Effector CD8-positive, alpha-beta T cell (primary cell): ENCODE measurements around the gene LYPD6.
"Not testable (repeated sequence)": the region's sequence is repeated elsewhere in the genome, so short reads cannot be mapped to it uniquely, and the experiment has no call there.

Source experiments
- DNase-seq: peaks from one replicate; lab custom pipeline; 2025; lab: John Stamatoyannopoulos, UW
- total RNA-seq, 4 experiments: gene quantifications; one replicate each; lab custom pipeline; 2026; lab: John Stamatoyannopoulos, UW

The LYPD6 gene, protein sequence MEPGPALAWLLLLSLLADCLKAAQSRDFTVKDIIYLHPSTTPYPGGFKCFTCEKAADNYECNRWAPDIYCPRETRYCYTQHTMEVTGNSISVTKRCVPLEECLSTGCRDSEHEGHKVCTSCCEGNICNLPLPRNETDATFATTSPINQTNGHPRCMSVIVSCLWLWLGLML
- total RNA-seq = 0 to 0.18 (median 0.09) reads per million in 4 experiments

DNA sequence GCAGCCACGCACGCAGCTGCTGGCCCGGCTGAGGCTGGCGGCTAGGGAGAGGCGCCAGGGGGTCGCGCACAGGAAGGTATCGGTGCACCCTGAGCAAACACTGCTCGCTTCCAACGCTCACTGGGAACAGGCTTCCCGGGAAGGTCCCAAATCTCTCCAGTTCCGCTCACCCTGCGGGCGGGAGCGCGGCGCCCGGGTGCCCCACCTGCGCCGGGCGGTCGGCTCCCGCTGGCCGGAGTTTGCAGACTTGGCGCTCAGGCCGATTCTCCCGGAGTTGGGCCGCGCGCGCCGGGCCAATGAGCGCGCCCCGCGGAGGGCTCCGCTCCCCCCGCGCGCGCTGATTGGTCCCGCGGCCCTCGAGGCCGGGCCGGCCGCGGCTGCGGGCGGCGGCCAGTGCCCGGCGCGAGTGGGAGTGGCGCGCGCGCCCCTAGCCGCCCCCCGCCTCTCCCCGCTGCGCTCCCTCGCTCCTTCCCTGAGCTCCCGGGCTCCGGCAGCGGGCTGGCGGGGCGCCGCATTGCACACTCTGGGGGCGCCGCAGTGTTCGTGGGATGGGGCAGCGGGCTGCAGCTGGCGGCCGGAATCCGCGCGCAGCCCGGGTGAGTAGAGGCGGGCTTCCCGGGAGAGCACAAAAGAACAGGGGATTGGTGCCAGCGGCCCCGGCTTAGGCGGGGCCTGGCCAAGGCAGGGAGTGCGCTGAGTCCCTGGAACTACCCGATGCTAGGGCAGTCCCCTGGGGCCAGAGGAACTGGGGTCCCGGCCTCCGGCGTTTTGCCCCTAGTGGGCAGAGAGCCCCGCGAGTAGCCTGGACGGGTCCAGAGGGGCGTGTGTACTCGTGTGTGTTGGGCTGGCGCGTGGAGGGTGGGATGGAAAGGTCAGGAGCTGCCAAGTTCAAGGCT, at the start of gene LYPD6:
LYPD6 (plus strand) TSS at position 461 of the 896 bp plus-strand sequence. CDS start 107,122 bp downstream, outside the sequence.
- no peak for DNase-seq

- DNase-seq = no peak
Observed at GRCh38 chr2:149281441-149281840, 48.9 kb upstream of the LYPD6 start.

DNA sequence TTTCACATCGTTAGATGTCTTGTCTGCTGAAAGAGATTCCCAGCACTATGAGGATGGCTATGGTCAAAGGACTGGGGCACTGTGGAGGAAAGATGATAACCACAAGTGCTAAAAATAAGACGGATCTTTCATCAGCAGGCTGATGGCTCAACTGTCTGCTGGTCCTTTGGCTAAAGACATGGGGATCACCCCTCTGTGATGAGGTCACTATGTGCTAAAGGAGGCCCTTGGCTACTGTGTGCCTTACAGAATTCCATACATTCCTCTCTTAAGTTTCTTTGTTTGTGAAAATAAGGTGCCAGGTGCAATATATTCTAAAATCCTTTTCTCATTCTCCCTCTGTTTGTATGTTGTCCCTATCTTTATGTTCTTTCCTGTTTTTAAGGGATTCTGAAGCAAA, 39.7 kb upstream of the LYPD6 start:
- no peak for DNase-seq

GRCh38 chr2:149291881-149292280, 38.5 kb upstream of the LYPD6 start:
- no peak for DNase-seq

- DNase-seq = no peak
Observed at GRCh38 chr2:149296031-149296430, 34.4 kb upstream of the LYPD6 start.

DNA sequence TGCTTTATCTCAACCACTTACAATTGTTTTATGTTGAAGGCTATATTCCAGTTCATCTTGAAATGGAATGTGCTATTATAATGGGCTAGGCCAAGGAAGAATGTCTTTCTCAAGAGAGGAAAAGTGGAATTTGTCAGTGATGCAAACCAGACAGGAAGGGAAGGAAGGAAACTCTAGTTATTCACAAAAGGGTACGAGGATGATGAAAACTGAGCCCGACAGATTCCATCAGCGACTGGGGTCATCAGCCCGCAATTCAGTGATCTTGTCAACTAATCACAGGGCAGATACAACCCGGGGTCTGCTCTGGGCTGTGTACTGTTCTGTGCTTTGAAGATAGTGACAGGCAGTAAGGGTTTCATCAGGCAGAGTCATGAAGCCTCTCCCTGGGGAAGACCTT, 23.4 kb upstream of the LYPD6 start:
- DNase-seq = no peak

- no peak for DNase-seq
Observed at GRCh38 chr2:149310349-149310748, 20.0 kb upstream of the LYPD6 start.

- no peak for DNase-seq
Observed at GRCh38 chr2:149312039-149312438, 18.3 kb upstream of the LYPD6 start.

- no peak for DNase-seq
Observed at GRCh38 chr2:149313512-149313972, 16.8 kb upstream of the LYPD6 start.

DNA sequence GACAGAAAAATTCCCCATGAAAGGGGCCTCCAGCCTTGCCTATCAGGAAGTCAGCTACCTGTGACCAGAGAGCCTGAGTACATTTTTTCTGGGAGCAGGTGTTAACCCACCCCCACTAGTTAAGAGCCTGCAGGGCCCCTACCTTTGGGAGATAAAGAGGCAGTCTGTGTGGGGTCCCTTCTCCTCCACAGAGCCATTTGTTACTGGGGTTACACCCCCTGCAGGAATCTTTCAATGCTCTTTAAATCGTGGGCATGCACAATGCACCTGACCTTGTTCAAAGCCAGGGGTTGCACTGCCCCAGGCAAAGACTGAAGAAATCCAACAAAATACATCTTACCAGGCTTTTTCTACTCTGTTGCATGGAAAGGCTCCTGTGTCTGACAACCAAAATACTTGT, 15.7 kb upstream of the LYPD6 start:
- no peak for DNase-seq

- no peak for DNase-seq
Observed at GRCh38 chr2:149315461-149315860, 14.9 kb upstream of the LYPD6 start.

DNA sequence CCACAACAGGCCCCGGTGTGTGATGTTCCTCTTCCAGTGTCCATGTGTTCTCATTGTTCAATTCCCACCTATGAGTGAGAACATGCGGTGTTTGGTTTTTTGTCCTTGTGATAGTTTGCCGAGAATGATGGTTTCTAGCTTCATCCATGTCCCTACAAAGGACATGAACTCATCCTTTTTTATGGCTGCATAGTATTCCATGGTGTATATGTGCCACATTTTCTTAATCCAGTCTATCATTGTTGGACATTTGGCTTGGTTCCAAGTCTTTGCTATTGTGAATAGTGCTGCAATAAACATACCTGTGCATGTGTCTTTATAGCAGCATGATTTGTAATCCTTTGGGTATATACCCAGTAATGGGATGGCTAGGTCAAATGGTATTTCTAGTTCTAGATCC, 11.8 kb upstream of the LYPD6 start:
- DNase-seq = not testable (repeated sequence)

- DNase-seq = no peak
Observed at GRCh38 chr2:149320362-149320761, 10.0 kb upstream of the LYPD6 start.

DNA sequence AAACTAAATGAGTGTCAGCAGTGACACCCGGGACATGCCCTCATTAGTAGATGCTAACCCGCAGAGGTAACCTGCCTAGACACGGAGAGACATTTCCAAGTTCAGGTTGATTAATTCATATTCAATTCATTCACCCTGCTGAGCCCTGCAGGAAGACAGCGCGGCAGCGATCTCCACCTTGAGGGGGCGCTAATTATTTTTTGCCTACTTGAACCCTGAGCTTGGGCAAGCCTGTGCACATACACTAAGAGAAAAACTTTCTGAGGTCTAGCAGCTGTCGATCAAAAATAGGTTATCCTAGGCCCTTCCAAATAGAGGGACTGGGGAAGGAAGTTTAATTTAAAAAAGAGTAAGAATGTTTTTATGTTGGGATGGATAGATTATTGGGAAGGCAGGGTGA, 1.3 kb upstream of the LYPD6 start:
- DNase-seq = no peak

DNA sequence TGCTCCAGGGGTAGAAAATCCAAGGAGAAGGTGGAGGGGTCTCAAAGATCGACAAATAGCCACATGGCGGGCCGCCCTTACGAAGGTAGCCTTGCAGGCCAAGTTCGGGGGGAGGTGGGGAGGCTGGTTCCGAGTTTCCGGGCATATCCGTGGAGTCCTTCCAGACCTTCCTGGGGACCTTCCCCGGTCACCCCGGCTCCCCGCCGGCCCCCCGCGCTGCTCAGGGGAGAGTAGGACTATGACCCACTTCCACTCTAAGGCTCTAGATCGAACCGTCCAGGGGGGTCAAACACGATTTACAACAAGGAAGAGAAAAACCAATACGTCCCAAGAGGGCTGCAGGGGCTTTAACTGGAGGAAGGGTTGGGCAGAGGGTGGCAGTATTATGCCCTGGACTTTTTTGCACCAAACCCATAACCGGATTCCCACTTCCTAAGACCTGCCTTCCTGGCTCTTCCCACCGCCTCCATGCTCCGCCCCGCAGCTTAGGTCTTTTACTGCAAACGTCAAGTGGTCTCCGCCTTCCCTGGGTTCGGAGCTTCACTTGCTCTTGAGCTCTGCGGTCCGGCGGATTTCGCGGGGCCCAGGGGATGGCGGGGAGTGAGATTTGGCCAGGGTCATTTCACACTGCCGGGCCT, 779 bp upstream of the LYPD6 start:
- no peak for DNase-seq

DNA sequence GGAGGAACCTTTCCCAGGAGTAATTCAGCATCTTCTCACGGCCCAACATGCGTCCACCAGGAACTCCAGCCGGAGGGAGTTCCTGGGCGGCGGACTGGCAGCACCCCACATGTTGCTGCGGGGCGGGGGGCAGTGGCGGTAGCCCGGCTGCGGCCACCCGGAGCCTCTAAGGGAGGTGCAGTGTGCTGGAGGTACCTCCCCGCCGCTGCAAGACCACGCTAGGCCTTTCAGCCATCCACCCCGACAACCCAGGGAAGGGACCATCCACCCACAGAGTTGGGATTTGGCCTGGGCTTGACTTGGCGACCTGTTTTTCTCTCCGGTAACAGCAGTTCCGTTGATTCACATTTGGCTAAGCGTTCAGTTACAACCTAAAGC, 625 bp downstream of the LYPD6 start:
- no peak for DNase-seq

DNA sequence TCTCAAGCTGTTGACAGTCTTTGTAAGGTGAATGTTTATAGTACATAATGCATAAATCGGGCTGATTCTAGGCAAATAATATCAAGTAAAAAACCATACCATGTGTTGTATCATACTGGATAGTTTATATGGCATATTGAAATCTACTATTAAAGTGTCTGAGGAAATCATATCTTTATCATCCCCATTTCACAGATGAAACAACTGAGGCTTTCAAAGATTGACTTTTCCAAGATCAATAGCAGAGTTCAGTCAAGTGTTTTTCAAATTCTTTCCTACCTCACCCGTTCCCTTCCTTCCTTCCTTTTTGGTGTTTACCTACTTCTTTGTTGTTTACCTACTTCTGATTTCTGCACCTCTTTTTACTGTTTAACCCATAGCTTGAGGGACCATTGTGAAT, 2.0 kb downstream of the LYPD6 start:
- DNase-seq = no peak

DNA sequence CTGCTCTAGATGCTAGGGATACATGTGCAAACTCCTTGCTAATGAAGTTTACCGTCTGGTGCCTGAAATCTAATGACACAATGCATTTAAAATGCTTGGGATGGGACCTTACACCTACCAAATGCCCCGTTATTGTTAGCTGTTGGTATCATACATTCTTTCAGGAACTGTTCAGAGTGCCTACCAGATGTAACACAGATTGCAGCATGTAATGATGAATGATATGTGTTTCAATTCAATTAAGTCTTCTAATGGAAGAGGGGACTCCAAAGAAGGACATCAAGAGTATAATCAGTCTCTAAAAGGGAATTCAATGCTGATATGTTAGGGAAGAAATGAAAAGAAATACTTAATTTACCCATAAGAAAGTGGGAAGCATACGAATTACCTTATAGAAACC, 3.2 kb downstream of the LYPD6 start:
- no peak for DNase-seq

DNA sequence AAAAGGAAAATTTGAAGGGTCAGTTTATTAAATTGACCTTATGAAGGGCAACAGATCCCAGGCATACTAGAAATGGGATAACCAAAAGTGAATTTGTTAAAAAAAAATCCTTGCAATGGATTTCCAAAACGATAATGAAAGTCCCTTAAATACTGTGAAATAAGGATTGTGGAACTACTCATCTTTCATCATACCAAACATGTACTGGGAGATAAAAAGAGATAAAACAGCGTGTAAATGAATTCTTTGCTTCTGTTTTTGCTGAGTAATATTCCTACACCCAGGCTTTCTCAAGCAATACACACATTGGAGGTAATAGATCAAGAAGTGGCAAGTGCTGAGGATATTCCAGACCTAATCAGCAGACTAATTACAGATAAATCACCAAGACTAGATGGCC, 3.8 kb downstream of the LYPD6 start:
- DNase-seq = no peak

DNA sequence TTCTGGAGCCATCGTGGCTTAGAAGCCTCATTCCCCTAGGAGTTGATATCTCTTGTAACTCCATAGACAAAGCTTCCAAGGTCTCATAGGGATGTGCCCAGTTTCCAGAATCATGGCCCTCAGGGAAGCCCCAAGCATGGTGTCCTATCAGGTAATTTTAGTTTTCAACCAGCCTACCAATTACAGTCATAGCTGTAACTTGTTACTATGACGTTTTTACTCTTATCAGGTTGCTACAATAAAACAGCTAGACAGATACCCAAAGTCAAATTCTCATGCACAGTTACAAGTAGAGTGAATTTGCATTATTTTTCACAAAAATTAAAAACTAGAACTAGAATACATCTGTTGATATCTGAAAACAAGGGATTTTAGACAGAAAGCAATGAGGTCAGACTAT, 8.9 kb downstream of the LYPD6 start:
- DNase-seq = no peak

- no peak for DNase-seq
Observed at GRCh38 chr2:149342509-149342908, 12.1 kb downstream of the LYPD6 start.

DNA sequence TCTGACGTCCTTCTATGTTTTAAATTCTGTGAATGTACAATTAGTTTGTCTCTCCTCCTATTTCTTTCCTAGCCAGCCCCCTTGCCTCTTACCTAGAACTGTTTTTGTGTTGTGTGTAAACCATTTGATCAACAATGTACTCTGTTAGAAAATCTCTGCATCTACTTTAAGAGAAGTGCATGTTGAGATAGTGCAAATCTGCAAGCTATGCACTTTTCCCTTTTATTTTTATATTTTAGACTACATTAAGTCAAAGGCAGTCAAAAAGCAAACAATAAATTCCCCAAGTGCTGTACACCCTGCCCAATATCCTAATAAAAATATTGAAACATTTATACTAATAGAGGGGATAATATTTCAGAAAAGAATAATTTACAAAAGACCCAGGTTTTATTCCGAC, 13.7 kb downstream of the LYPD6 start:
- no peak for DNase-seq

DNA sequence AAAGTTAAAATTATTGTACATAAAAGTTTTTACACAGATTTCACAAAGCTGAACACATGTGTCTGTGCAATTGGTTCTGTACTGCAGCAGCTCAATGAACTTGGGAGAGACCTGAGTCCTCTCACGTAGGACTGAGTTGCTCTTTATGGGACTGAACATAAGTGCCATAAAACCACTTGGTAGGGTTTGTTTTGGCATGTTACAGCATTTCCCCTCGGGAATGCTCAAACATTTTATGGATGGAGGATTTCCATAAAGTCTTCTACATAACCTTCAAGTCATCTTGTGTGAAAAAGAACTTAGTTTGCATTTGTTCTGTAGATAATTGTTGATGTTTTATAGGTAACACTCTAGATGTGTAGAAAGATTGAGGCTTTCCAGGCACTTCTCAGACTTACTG, 15.9 kb downstream of the LYPD6 start:
- no peak for DNase-seq
